Endometrium (tissue), 2 donors: ENCODE measurements around the gene ZNF708.
"Not testable (repeated sequence)": the region's sequence is repeated elsewhere in the genome, so short reads cannot be mapped to it uniquely, and the experiment has no call there.

Source experiments
- FAIRE-seq: peaks from 2 replicates; lab custom pipeline; 2012; peaks lifted over from hg19 to GRCh38; lab: Jason Lieb, UNC
- donor health status: control.
- donor health status: control.

Gene ZNF708

DNA sequence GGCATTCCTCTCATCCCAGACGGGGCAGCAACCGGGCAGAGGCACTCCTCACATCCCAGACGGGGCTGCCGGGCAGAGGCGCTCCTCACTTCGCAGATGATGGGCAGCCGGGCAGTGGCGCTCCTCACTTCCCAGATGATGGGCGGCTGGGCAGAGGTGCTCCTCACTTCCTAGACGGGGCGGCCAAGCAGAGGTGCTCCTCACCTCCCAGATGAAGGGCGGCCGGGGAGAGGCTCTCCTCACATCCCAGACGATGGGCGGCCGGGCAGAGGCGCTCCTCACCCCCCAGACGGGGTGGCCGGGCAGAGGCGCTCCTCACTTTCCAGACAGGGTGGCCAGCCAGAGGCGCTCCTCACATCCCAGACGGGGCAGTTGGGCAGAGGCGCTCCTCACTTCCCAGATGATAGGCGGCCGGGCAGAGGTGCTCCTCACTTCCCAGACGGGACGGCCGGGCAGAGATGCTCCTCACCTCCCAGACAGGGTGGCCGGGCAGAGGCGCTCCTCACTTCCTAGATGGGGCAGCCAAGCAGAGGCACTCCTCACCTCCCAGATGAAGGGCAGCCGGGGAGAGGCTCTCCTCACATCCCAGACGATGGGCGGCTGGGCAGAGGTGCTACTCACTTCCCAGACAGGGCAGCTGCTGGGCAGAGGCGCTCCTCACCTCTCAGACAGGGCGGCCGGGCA, 68.9 kb downstream of the ZNF708 start:
- no peak for FAIRE-seq

DNA sequence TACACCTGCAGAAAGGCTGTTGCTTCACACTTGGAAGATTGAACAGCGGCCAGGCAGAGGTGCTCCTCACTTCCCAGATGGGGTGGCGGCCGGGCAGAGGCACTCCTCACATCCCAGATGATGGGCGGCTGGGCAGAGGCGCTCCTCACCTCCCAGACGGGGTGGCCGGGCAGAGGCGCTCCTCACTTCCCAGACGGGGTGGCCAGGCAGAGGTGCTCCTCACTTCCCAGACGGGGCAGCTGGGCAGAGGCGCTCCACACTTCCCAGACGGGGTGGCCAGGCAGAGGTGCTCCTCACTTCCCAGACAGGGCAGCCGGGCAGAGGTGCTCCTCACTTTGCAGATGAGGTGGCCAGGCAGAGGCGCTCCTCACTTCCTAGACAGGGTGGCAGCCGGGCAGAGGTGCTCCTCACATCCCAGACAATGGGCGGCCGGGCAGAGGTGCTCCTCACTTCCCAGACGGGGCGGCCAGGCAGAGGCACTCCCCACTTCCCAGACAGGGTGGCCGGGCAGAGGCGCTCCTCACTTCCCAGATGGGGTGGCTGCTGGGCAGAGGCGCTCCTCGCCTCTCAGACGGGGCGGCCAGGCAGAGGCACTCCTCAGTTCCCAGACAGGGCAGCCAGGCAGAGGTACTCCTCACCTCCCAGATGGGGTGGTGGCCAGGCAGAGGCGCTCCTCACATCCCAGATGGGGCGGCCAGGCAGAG, 69.6 kb downstream of the ZNF708 start:
- not testable (repeated sequence) for FAIRE-seq

DNA sequence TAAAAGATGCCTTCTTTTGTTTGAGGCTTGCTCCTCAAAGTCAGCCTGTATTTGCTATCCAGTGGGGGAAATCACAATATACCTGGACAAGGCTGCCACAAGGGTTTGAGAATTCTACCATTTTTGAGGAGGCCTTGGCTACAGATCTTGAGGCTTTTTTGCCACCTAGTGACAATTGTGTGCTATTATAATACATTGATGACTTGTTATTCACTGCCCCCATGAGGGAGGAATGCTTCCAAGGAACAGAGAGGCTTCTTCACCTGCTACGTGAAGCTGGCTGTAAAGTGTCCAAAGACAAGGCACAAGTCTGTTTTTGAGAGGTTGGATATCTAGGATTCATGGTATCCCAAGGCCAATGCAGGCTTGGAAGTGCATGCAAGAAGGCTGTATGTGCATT, 72.5 kb downstream of the ZNF708 start:
- FAIRE-seq: no peak
